Loucy (cell line): Measurements from ENCODE around the gene SEMA5A.

Experiments used
- H2AFZ ChIP-seq: fragments of 200-600 bp; sonication (generic); 2 replicates; pipeline ENCODE4 v1.6.0; 2016; ENCODE audit warnings: antibody characterized with exemption, mild to moderate bottlenecking, low read length, moderate library complexity
- H3F3A ChIP-seq: fragments of 200-600 bp; 2 replicates; pipeline ENCODE4 v1.6.0; 2016; ENCODE audit warnings: antibody characterized with exemption, low read depth, mild to moderate bottlenecking
- H3K27me3 ChIP-seq: fragments of 200-600 bp; sonication (generic); 2 replicates; pipeline ENCODE4 v1.6.1; 2014; ENCODE audit warnings: low read length, mild to moderate bottlenecking; ENCODE audit not compliant: insufficient read depth, poor library complexity, severe bottlenecking
- H3K36me3 ChIP-seq: fragments of 200-600 bp; sonication (generic); 2 replicates; pipeline ENCODE4 v1.6.1; 2016; ENCODE audit warnings: low read length; ENCODE audit not compliant: insufficient read depth
- H3K4me1 ChIP-seq: fragments of 200-600 bp; sonication (generic); 2 replicates; pipeline ENCODE4 v1.5.1; 2014; ENCODE audit warnings: low read length, mild to moderate bottlenecking; ENCODE audit not compliant: insufficient read depth, poor library complexity, severe bottlenecking
- H3K4me2 ChIP-seq: fragments of 200-600 bp; sonication (generic); 2 replicates; pipeline ENCODE4 v1.6.0; 2014; ENCODE audit warnings: antibody characterized with exemption, low read length, low read depth, mild to moderate bottlenecking; ENCODE audit not compliant: poor library complexity, severe bottlenecking
- H3K4me3 ChIP-seq: fragments of 200-600 bp; sonication (generic); 2 replicates; pipeline ENCODE4 v1.5.1; 2014; ENCODE audit warnings: low read length, mild to moderate bottlenecking, mixed read lengths; ENCODE audit not compliant: poor library complexity, severe bottlenecking
- H3K79me2 ChIP-seq: fragments of 200-600 bp; sonication (generic); 2 replicates; pipeline ENCODE4 v1.6.1; 2014; ENCODE audit warnings: low read length; ENCODE audit not compliant: insufficient read depth
- H3K9ac ChIP-seq: fragments of 200-600 bp; sonication (generic); 2 replicates; pipeline ENCODE4 v1.6.0; 2014; ENCODE audit warnings: mild to moderate bottlenecking, low read depth, low read length, moderate library complexity; ENCODE audit not compliant: poor library complexity, severe bottlenecking
- H3K9me2 ChIP-seq: fragments of 200-600 bp; sonication (generic); replicated peaks from 2 replicates; pipeline ENCODE4 v1.6.1; 2016; ENCODE audit warnings: low read depth, low read length, mixed read lengths
- H3K9me3 ChIP-seq: fragments of 200-600 bp; sonication (generic); 2 replicates; pipeline ENCODE4 v1.6.1; 2014; ENCODE audit warnings: mild to moderate bottlenecking, antibody characterized with exemption, low read length, low read depth; ENCODE audit not compliant: insufficient read depth
- H4K20me1 ChIP-seq: fragments of 200-600 bp; sonication (generic); 2 replicates; pipeline ENCODE4 v1.6.0; 2014; ENCODE audit warnings: antibody characterized with exemption, low read length, mild to moderate bottlenecking; ENCODE audit not compliant: insufficient read depth, poor library complexity, severe bottlenecking
- CTCF ChIP-seq: fragments of 200-600 bp; sonication (generic); conservative IDR thresholded peaks from 2 replicates; pipeline ENCODE4 v1.5.1; 2014; ENCODE audit warnings: mild to moderate bottlenecking, antibody characterized with exemption, low read length
- EZH2phosphoT487 ChIP-seq: fragments of 200-600 bp; IDR thresholded peaks from 2 replicates; pipeline ENCODE4 v1.6.1; 2018; ENCODE audit warnings: antibody characterized with exemption, mild to moderate bottlenecking, moderate library complexity, borderline replicate concordance

Gene SEMA5A

GRCh38 chr5:9429691-9430215 is 116.1 kb downstream of the SEMA5A start:
- H3K9me3 ChIP-seq, result no peaks in the 10 kb centered on the region
- H3K4me1 ChIP-seq, result no peaks in the 10 kb centered on the region
- no peaks in the 10 kb centered on the region for H3K36me3 ChIP-seq
- TF ChIP-seq CTCF, result no peak
- TF ChIP-seq EZH2phosphoT487, result no peak
- no peak overlapping the region for H3K9ac ChIP-seq
- no peaks in the 10 kb centered on the region for H3K79me2 ChIP-seq
- H3F3A ChIP-seq, result no peaks in the 10 kb centered on the region
- no peaks in the 10 kb centered on the region for H3K9me2 ChIP-seq
- H3K27me3 ChIP-seq, result no peaks in the 10 kb centered on the region
- no peaks in the 10 kb centered on the region for H4K20me1 ChIP-seq
- H3K4me3 ChIP-seq, result no peak overlapping the region
- H3K4me2 ChIP-seq, result no peak overlapping the region
- H2AFZ ChIP-seq, result no peak overlapping the region

- no peak for TF ChIP-seq CTCF
- no peak for TF ChIP-seq EZH2phosphoT487
- H3K9ac ChIP-seq, result no peak overlapping the region
- H3K36me3 ChIP-seq, result no peaks in the 10 kb centered on the region
- H4K20me1 ChIP-seq, result no peaks in the 10 kb centered on the region
- no peak overlapping the region for H2AFZ ChIP-seq
- no peak overlapping the region for H3K4me2 ChIP-seq
- no peaks in the 10 kb centered on the region for H3K79me2 ChIP-seq
- H3K4me1 ChIP-seq, result no peaks in the 10 kb centered on the region
- no peaks in the 10 kb centered on the region for H3K27me3 ChIP-seq
- H3K9me2 ChIP-seq, result no peaks in the 10 kb centered on the region
- no peaks in the 10 kb centered on the region for H3F3A ChIP-seq
- no peak overlapping the region for H3K4me3 ChIP-seq
- H3K9me3 ChIP-seq, result no peaks in the 10 kb centered on the region
Measured at GRCh38 chr5:9428272-9428671, 117.6 kb downstream of the SEMA5A start.

- Histone ChIP-seq H3K9me3 (no peaks in the 10 kb centered on the region), H3K79me2 (no peaks in the 10 kb centered on the region), H3K9ac (no peak overlapping the region), H3F3A (no peaks in the 10 kb centered on the region), H3K27me3 (no peaks in the 10 kb centered on the region), H4K20me1 (no peaks in the 10 kb centered on the region), H3K4me2 (no peak overlapping the region), H3K9me2 (no peaks in the 10 kb centered on the region), H3K36me3 (no peaks in the 10 kb centered on the region), H3K4me1 (no peaks in the 10 kb centered on the region), H3K4me3 (no peak overlapping the region), H2AFZ (no peak overlapping the region)
- TF ChIP-seq CTCF, result no peak
Measured at GRCh38 chr5:9425710-9426109, 120.2 kb downstream of the SEMA5A start.
